Islet of Langerhans (tissue), 1 donor: ENCODE measurements around the gene GRIK4.

ENCODE experiments used
- FAIRE-seq: peaks from one replicate; lab custom pipeline; 2011; peaks lifted over from hg19 to GRCh38; lab: Jason Lieb, UNC

GRIK4 gene

DNA sequence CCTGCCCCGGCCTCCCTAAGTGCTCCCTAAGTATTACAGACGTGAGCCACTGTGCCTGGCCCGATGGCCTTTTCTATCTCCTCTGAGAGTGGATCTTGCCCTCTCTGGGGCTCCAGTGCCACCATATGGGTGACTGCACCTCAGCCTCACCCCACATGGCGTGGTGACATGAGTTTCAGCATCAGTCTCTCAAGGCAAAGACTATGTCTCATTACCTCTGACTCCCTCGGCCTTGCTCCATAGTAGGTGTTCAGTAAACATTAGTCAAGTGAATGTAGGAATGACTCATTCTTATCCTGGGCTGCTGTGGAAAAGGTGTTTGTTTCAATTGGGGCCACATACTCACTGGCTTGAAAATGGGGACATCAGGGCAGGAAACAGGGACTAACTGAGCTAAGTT, 168.8 kb downstream of the GRIK4 start:
- FAIRE-seq = no peak

DNA sequence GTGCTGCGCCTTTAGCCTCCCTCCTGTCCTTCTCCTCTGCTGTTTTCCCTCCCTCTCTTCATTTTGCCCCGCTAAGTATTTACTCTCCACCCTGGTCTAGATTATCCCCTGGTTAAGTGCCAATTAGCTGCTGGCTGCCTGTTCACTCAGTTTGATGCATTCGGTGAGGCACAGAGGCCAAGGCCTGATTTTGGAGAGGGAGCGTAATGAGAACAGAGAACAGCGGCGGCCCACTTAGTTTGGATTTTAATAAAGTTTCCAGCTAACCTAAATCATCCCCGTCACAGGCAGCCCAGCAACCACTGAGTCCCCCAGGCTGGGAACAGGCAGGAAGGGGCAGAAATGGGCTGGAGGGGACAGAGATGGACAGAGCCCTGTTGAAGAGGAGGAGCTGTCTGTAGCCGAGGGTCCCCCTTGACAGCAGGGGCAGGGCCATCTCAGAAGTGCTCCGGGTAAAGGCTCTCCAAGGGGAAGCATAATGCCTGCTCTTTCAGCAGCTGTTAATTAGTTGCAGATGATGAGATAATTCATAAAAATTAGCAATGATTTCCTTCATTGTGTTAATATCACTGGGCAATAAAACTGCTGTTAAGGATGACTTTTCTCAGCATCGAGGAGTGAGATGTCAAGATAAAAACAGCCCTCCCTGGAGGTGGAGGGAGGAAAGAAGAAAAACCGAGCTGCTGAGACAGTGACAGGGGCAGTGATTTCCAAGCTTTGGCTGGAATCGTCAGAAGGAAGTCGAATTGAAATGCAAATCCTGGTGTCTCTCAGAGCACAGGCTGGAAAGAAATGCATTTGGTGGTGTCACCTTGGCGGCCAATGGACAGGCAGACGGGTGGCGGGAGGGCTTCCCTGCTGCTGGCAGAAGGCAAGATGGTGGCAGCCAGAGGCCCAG, 170.1 kb downstream of the GRIK4 start:
- FAIRE-seq = no peak

DNA sequence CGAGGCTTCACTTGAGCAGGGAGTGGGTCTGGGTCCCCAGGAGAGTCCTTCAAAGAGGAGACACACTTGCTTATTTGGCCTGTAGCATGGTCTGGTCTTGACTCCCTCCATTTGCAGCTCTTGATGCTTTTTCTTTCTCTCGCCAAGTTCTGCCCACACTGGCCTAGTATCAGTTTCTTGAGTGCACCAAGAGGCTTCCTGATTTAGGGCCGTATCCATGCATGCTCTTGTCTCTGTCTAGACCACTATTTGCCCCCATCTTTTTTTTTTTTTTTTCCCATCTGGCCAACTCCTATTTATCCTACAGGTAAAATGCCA, 170.7 kb downstream of the GRIK4 start:
- FAIRE-seq = no peak

DNA sequence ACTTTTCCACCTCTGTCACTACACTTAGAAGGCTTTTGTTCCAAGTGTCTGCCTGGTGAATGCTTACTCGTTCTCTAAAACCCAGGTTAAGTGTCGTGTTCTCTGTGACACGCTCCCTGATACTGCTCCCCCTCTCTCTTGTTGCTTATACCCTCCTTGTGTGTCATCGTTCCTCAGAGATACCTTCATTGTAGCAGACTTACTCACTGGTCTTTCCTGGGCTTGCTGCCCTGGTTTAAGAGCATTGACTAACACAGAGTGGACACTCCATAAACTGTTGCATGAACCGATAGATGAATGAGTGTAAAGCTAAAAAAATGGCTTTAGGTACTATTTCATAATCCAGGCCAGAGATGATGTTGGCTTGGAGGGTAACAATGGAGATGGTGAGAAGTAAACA, 171.3 kb downstream of the GRIK4 start:
- no peak for FAIRE-seq

DNA sequence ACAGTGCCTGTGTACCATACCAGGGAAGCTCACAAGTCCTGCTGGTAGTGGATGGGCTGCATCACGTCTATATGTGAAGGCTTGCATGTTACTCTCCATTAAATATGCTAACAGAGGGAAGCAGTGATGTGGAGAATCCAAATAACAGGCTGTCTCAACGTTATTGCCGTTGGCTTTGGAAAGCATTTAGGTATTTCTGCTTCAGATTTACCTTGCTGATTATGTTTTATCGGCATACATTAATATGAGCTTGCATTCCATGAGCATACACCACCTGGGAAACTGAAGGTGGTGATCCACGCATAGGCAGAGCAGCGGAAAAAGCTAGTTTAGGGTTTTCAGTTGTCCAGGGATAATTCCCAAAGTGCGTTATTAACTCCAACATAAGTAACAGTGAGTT, 175.0 kb downstream of the GRIK4 start:
- no peak for FAIRE-seq

DNA sequence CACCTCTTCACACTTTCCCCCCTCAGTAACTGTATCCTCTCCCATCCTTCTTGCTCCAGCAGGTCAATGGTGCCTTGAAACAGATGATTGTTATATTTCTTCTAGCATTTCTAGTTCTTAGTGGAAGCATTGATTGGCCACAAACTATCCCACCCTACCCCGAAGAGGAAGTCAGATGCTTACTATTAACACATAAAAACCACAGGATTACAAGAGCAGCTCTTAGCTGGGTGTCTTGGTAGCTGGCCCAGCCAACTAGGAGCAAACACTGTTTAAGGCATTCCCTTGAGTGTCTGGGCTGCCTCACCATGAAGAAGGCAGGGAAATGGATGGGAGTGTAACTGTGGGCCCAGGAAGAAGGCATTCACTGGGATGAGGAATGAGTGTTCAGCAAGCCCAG, 176.6 kb downstream of the GRIK4 start:
- FAIRE-seq = no peak

DNA sequence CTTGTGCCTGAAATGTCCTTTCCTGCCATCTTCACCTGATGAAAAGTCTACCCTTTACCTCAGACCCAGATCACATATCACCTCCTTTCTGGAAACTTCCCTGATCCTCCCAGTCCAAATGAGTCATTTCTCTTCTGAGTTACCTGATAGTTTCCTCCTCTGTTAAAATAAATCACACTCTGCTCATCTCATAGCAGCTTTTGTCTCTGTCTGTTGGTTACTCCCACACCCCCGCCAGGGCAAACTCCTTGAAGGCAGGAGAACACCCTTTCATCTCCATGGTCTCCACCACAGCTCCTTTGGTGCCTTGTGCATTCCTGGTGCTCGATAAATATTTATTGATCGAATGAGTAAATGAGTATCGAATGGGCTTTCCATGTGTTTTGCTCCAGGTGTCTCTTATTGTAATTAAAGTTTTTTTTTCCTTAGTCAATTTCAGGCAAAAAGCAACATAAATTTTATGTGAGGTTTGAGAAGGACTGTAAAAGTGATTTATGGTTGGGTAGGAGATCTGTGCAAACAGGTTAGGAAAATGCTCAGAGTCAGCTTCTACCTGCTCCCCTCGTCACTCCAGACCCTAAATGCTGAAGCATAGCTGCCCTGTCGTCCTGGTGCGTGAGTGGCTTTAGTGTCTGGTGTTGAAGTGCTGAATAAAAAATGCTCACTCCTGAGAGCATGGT, 178.2 kb downstream of the GRIK4 start:
- FAIRE-seq = no peak

DNA sequence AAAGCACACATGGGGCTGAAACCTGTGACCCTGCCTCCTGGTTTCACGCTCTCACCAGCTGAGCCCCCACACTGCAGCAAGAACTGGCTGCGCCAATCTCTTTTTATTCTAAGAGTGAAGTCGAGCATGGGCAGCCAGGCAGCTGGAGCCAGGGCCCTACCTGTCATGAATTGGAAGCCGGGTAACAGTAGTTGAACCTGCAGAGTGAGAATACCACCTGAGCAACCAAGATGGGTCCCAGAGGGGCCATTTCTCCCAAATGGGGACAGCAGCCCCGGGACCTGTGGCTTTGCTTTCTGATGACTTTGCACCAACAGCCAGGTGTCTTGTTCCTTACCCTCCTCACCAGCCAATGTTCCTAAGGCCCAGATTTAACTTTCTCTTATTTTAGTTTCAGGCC, 178.9 kb downstream of the GRIK4 start:
- FAIRE-seq = no peak

DNA sequence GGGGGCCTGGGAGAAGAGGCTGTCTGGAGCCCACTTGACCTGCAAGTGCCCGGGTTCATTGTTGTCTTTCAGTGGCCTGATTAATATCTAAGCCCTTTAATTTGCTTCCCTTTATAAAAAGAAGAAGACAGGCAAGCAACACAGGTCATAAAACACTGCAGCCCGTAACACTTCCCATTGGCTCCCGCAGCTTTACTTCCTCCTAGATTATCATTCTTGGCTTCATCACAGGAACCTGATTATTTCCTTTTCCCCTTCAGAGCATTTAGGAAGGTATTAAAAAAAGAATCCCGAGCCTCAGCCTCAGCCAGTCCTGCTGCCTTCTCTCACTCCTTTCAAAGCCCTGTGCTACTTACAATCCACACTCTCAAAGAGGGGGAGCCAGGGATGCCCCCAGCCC, 183.2 kb downstream of the GRIK4 start:
- no peak for FAIRE-seq

DNA sequence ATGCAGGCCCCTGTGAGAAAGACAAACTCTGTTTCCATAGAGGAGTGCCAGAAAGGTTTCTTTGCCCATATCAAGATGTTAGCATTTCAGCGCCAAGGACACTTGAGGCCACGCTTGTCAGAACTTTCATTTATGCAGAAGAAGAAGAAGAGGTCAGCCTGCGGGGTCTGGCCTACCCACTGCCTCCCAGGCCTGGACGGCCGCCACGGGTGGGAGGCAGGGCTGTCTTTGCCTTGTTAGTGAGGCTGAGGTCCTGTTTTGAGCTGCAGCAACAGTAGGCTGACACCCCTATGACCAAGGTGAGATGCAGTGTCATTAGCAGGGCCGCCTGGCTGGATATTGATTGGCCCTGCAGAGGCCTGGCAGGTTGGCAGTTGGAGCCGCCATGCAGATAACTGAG, 183.9 kb downstream of the GRIK4 start:
- no peak for FAIRE-seq

DNA sequence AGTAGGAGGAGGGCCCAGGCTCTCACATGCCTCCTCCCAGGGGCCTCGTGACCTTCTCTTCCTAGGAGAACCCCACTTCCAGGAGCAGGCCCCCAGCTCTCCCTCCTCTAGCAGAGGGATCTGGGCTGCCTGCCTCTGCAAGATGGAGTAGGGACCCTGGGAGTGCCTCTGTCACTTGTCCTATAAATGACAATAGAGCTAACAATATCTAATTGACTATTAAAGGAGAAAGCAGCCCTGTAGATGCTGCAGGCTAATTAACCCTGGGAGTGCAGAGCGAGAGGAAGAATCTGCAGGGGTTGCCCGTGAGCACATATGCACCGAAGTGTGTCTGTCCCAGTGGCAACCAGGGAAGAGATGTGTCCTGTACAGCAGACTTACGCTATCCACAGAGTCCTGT, 184.4 kb downstream of the GRIK4 start:
- FAIRE-seq = no peak

DNA sequence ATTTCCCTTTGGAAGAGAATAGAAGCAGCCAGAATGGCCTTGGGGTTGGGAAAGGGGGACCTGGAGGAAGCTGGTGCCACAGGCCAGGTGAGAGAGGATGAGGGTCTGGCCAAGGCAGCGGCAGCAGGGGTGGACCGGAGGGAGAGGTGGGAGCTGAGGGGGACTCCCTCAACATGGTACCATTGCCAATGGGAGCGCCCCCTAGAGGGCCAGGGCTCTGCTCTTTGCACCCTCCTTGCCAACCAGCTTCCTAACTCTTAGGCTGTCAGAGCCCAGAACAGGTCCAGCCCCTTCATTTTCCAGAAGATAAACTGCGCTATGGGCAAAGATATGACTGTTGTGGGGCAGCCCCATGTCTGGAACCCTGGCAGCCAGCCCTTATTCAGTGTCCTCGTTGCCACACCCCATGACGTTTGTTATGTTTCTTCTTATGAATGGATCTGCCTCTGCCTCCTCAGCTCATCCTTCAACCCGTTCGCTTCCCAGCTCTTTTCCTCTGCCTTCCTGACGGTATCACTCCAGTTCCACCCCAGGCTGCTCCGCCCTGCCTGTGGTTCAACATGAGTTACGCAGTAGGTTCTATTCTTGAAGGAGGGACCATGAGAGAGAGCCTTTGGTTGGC, 185.2 kb downstream of the GRIK4 start:
- no peak for FAIRE-seq

DNA sequence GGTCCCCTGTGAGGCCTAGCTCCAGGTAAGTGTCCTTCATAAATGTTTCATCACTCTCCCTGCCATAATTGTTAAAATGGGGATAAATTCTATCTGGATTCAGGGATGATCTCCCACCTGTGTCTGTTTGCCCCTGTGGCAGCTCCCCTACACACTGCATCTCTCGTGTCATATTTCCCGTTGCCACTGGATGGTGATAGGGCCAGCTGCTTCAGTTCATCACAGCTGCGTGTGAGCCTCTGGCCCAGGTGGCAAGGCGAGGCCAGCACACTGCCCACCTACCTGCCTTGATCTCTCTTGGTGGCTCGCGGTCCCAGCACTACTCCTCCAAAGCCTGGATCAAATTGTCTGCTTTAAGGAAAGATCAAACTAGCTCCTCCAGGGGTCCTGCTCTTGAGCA, 187.4 kb downstream of the GRIK4 start:
- FAIRE-seq = no peak

DNA sequence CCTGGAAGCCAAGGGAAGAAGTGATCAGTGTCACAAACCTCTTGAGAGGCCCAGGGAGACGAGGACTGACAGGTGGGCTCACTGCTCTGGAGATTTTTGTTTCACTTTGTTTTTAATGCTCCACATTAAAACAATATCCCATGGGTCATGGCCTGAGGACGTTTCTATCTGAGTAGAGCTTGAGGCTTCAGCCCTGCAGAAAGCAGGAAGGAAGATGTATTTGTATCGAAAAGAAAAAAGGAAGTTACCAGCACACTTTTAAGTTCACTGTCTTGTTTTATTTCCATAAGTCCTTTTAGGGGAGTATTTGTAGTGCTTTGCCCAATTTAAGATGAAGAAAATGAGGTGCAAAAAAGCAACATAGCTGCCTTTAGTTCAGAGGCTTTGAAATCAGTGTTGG, 191.1 kb downstream of the GRIK4 start:
- FAIRE-seq = no peak

DNA sequence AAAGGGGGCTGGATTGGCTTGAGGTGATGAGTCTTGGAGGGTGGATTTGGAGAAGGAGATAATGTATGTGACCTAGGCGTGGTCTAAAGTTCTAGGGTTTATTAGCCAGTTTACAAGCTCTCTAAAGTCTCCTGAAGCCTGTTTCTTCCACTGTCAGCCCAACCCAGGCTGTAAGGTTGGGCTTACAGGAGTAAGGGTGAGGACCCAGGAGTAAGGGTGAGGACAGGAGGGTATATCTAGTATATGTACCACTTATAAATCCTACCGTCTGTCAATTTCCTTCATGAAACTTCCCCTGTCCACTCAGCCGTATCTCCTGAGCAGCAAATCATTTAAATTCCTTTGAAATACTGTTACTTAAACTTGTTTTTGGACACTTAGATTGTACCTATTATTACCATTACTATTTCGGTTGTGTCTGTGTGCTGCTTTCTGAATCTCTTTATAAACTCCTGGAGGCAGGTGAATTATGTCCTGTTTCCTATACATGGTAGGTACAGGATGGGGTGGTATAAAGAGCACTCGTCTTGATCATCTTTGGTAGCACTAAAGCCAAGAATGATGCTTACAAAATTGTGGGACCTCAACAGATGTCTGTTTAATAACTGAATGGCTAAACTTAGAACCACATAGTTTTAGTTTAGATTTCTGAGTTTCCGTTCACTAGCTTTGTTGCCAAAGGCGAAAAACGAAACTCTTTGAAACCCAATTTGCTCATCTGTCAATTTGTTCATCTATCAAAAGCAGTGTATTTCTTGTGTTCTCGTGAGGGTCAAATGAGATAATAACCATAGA, 192.0 kb downstream of the GRIK4 start:
- FAIRE-seq = no peak

DNA sequence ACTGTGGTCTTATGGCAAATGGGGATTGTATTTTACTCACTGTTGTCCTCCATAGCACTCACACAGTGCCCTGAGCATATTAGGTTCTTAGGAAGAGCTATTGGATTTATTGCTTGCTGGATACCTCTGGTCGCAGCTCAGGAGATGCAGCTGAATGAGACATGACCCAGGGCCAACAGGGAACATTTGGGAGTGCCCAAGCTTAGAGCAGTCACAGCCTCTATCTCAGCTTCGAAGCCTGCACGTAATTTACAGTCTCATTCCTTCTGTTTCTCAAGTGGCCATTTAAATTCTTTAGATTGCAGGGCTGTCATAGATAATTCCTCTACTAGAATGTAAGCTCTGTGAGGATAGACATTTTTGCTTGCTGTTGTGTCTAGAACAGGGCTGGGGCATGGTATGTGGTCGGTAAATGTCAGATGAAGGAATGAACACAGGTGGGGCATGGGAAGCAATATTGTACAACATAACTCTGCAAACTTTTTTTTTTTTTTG, 192.8 kb downstream of the GRIK4 start:
- FAIRE-seq = no peak

DNA sequence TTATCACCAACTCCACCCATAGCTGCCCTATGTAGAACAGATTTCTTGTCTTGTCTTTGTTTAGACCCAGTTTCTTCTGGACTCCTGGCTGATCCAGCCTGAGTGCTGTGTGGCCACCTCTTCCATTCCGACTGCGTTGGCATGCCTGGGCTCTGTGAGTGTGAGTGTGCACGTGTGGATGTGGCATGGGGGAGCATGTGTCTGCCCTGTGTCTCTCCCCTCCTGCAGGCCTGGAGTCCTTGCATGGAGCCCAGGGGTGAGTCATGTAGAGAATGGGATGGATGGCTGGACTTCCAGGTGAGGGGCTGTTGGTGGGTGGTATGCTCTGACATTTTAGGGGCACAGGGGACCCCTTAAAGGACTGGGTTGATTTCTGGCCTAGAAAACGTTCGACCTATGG, 194.7 kb downstream of the GRIK4 start:
- FAIRE-seq = no peak

DNA sequence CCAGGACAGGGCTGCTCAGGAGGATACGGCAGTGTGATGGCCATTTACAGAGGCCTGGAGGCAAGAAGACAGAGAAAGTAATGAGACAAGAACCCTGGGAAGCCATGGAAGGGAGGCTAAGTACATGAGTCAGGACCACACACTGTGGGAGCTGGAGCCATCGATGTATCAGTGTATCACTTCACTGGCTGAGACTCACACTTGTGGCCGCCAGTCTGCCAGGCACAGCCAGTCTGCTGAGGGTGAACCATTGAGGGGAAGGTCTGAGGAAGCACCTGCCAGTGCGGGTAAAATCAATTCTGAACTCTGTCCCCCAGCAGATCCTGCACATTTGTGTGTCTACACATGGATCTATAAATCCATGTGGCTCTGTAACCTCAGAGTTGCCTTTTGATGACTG, 195.6 kb downstream of the GRIK4 start:
- FAIRE-seq = no peak

DNA sequence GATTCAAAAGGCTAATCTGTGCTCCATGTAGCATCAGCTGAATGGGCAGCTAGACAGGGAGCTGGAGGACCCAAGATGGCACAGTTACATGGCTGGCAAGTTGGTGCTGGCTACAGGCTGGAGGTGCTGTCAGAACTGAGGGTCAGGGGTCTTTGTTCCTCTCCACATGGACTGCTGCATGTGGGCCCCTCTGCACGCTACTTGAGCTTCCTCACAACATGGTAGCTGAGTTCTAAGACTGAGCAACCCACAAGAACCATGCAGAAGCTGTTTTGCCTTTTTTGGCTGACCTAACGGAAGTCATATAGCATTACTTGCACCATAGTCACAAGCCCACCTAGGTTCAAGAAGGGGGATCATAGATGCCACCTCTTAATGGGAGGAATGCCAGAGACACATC, 196.1 kb downstream of the GRIK4 start:
- no peak for FAIRE-seq

DNA sequence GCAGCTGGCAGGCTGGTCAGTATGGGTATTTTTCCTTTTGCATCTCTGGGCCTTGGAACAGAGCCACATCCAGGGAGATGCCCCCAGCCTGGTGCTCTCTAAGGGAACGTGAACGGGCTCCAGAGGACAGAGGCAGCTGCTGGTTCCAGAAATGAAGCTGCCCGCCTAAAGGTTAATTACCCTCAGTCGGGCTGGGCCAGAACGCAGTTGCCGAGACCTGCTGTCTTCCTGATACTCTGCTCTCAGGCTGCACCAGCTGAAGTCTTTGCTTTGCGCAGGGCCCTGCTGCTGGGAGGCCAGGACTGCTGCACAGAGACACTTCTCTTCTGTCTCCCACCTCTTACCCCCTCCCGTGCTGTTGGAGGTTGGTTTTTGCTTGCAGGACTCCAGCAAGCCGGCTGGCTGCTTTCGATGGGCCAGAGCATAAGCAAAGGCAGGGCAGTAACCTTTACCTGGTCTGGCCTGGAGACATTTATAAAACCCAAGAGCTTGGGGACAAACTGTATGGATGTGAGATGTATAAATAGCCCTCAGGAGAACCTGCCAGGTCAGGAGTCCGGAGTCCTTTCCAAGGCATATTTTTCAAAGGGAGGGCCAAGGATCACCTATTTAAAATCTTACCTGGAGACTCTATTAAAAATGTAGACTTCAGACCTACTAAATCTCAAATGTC, 197.1 kb downstream of the GRIK4 start:
- FAIRE-seq = no peak

DNA sequence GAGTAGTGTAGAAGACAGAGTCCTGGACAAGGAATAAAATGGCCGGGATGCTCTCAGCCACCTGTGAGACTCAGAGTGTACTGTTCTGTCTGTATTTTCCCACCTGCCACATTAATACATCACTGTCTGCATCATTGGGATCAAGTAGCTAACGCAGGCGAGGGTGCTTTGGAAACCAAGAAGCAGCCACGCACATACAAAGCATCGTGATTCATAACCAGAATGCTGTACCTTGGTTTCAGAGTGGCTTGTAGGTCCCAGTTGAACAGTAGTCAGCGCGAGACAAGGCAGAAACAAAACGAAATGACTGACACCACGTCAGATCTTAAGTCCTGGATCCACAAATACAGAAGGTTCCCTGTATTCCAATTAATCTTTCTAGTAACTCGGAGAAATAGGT, 198.3 kb downstream of the GRIK4 start:
- FAIRE-seq = no peak
